GM12878 (cell line): Measurements from ENCODE around the gene RNF34. TPM values are rescaled to one million over a fixed set of nuclear protein-coding genes. Genes with fewer than 3 reads are reported as not detected.

Experiments
- ATAC-seq: fragments of 200-7000 bp; cut with Tn5 transposase; 3 replicates; pipeline ENCODE4 v1.9.1; 2020; ENCODE audit warnings: mild to moderate bottlenecking, moderate library complexity
- BruUV-seq: library from RNA; stranded (reverse); fragments of 400-500 nt; replicated peaks from 2 replicates; lab custom pipeline; 2021; lab: Mats Ljungman, UMichigan
- CTCF ChIA-PET: fragments of 300-600 bp; sonication (Branson Sonifier 250); formaldehyde crosslinking; extraction: SDS; loops from one replicate; lab custom pipeline; 2021; ENCODE audit warnings: inconsistent platforms; lab: Yijun Ruan, JAX
- POLR2A ChIA-PET: fragments of 350-600 bp; formaldehyde crosslinking; extraction: SDS; loops from one replicate; lab custom pipeline; 2021; ENCODE audit warnings: inconsistent platforms; lab: Charles Lee
- RAD21 ChIA-PET: fragments of 300-600 bp; sonication (Branson Sonifier 250); formaldehyde crosslinking; loops from one replicate; lab custom pipeline; 2023; ENCODE audit warnings: antibody characterized with exemption; ENCODE audit not compliant: unreplicated experiment; lab: Charles Lee
- SMC1A ChIA-PET: fragments of 300-600 bp; sonication (Branson Sonifier 250); formaldehyde crosslinking; loops from one replicate; lab custom pipeline; 2023; ENCODE audit not compliant: unreplicated experiment, uncharacterized antibody; lab: Charles Lee
- DNase-seq: peaks from one replicate; pipeline ENCODE4 v3.0.0-alpha.2; 2011; ENCODE audit warnings: low read depth, low spot score
- FAIRE-seq: peaks from 3 replicates; lab custom pipeline; 2011; peaks lifted over from hg19 to GRCh38; lab: Jason Lieb, UNC
- H2AFZ ChIP-seq: 2 replicates; pipeline ENCODE4 v1.6.0; 2011; ENCODE audit warnings: low read depth, low read length, control low read depth; ENCODE audit not compliant: control insufficient read depth
- H3K27ac ChIP-seq: 2 replicates; pipeline ENCODE4 v1.5.1; 2011; ENCODE audit warnings: control low read depth; ENCODE audit not compliant: control insufficient read depth, insufficient read depth
- H3K27me3 ChIP-seq, 2 experiments: replicated peaks in 1 of 2; 2 replicates each; pipeline versions ENCODE4 v1.6.0 to v1.6.1; 2011; ENCODE audit warnings: low read length in 1 of 2; ENCODE audit not compliant: control insufficient read depth in 2 of 2, insufficient read depth in 2 of 2
- H3K36me3 ChIP-seq, 2 experiments: 2 replicates each; pipeline ENCODE4 v1.5.1; 2011; ENCODE audit warnings: low read length in 1 of 2; ENCODE audit not compliant: control insufficient read depth in 2 of 2, insufficient read depth in 2 of 2
- H3K4me1 ChIP-seq: 2 replicates; pipeline ENCODE4 v1.6.1; 2011; ENCODE audit warnings: mild to moderate bottlenecking, low read length, moderate library complexity, mixed read lengths; ENCODE audit not compliant: control insufficient read depth, insufficient read depth
- H3K4me2 ChIP-seq: 2 replicates; pipeline ENCODE4 v1.6.0; 2011; ENCODE audit warnings: control low read depth; ENCODE audit not compliant: control insufficient read depth, insufficient read depth
- H3K4me3 ChIP-seq: fragments of 200-600 bp; sonication (generic); 2 replicates; pipeline ENCODE4 v1.5.1; 2016
- H3K79me2 ChIP-seq: 2 replicates; pipeline ENCODE4 v1.6.0; 2011; ENCODE audit warnings: low read length; ENCODE audit not compliant: control insufficient read depth, insufficient read depth
- H3K9ac ChIP-seq: 2 replicates; pipeline ENCODE4 v1.8.0; 2011; ENCODE audit warnings: low read length, control low read depth, mixed read lengths; ENCODE audit not compliant: control insufficient read depth, insufficient read depth
- H3K9me3 ChIP-seq: replicated peaks from 3 replicates; pipeline ENCODE4 v1.5.1; 2011; ENCODE audit warnings: mild to moderate bottlenecking, low read length; ENCODE audit not compliant: control insufficient read depth, insufficient read depth
- H4K20me1 ChIP-seq: 2 replicates; pipeline ENCODE4 v1.6.0; 2011; ENCODE audit not compliant: control insufficient read depth, insufficient read depth
- EED ChIP-seq: sonication (generic); IDR thresholded peaks from 2 replicates; pipeline ENCODE4 v1.6.1; 2016; ENCODE audit warnings: antibody characterized with exemption, low read depth
- IRF4 ChIP-seq: IDR thresholded peaks from 2 replicates; pipeline ENCODE4 v1.6.1; 2011; ENCODE audit warnings: low read depth, low read length
- MEF2B ChIP-seq: fragments of 450-650 bp; IDR thresholded peaks from 2 replicates; pipeline ENCODE4 v1.6.1; 2018; ENCODE audit warnings: mild to moderate bottlenecking, moderate library complexity; ENCODE audit not compliant: partially characterized antibody, poor library complexity, severe bottlenecking
- PML ChIP-seq: IDR thresholded peaks from 2 replicates; pipeline ENCODE4 v1.6.1; 2012; ENCODE audit warnings: low read length, inconsistent platforms
- RBBP5 ChIP-seq: fragments of 200-600 bp; sonication (generic); conservative IDR thresholded peaks from 2 replicates; pipeline ENCODE4 v1.6.1; 2016
- SMARCA5 ChIP-seq: fragments of 450-650 bp; IDR thresholded peaks from 2 replicates; pipeline ENCODE4 v1.6.1; 2017; ENCODE audit warnings: mild to moderate bottlenecking
- SRF ChIP-seq, 2 experiments: IDR thresholded peaks; 2 replicates each; pipeline ENCODE4 v1.6.1; 2011; ENCODE audit warnings: low read depth in 2 of 2, low read length in 2 of 2, mild to moderate bottlenecking in 1 of 2, moderate library complexity in 1 of 2
- ZNF622 ChIP-seq: fragments of 450-650 bp; IDR thresholded peaks from 2 replicates; pipeline ENCODE4 v1.6.1; 2017; ENCODE audit warnings: mild to moderate bottlenecking, inconsistent platforms
- ZZZ3 ChIP-seq: IDR thresholded peaks from 2 replicates; pipeline ENCODE4 v1.6.1; 2011; ENCODE audit warnings: low read depth; ENCODE audit not compliant: control insufficient read depth, insufficient read length
- WGBS: methylation state at CpG from one replicate; pipeline ENCODE4 v1.1.6; 2016; ENCODE audit warnings: low lambda C conversion rate; ENCODE audit not compliant: insufficient replicate concordance, insufficient coverage; ENCODE audit errors: missing lambda C conversion rate; 5-methylcytosine and 5-hydroxymethylcytosine counted together
- in situ Hi-C: fragments of 300-500 bp; cut with MboI; formaldehyde crosslinking; loops from 9 replicates; pipeline ENCODE4 v1.14.3; 2018; ENCODE audit warnings: mixed read lengths
- intact Hi-C: fragments of 100-400 bp; cut with micrococcal nuclease; formaldehyde crosslinking; loops from one replicate; pipeline ENCODE4 v1.14.2; 2022; ENCODE audit not compliant: unreplicated experiment
- polyA plus RNA-seq, 11 experiments: library from polyadenylated mRNA; depleted of rRNA in 4 of 11; unstranded in 6 of 11; stranded (reverse) in 5 of 11; fragments of >200 nt; fragmentation: Nextera tagmentation in 4 of 11; fragmentation: Illumina TruSeq in 1 of 11; extraction: Ambion mirVana in 4 of 11; extraction: Trizol in 1 of 11; gene quantifications; 1 replicate in 1 of 11; 2 replicates in 10 of 11; pipeline versions ENCODE4 v1.2.1 to v1.2.3, GENCODE V29; 2011 to 2016; ENCODE audit warnings: inconsistent platforms in 2 of 11, missing spikeins in 2 of 11, low read depth in 1 of 11
- total RNA-seq, 4 experiments: library from RNA; depleted of rRNA in 3 of 4; stranded (reverse); fragments of >200 nt in 3 of 4; fragmentation: Illumina TruSeq in 1 of 4; extraction: Trizol in 1 of 4; gene quantifications; 2 replicates each; pipeline versions ENCODE4 v1.2.1 to v1.2.3, GENCODE V29; 2013 to 2021
- TF ChIP-seq, protein P1 (sequence below): fragments of 450-650 bp; formaldehyde crosslinking; IDR thresholded peaks from 2 replicates; pipeline ENCODE4 v1.4.0; 2022; ENCODE audit warnings: mild to moderate bottlenecking, moderate library complexity
- TF ChIP-seq, protein P2 (sequence below): fragments of 450-650 bp; IDR thresholded peaks from 2 replicates; pipeline ENCODE4 v1.6.1; 2014; ENCODE audit warnings: mild to moderate bottlenecking

RNF34 gene
- total and polyA plus RNA-seq, 10 of the 15 experiments (the other 5 are each of a cell fraction or from before 2014, with no cell fraction given) = 63.6 to 199 (median 115) TPM

GRCh38 chr12:121444842-121445202, 44.9 kb downstream of the RNF34 start:
- FAIRE-seq (no peak), DNase-seq (no peak), ATAC-seq (no peak)
- TF ChIP-seq MEF2B (no peak), ZZZ3 (no peak), ZNF622 (no peak), EED (no peak), RBBP5 (no peak), IRF4 (no peak), SRF (IDR thresholded peaks at IDR 0.05; ENCODE audit: low read depth in 2 of 2, low read length in 2 of 2) (no peak), SMARCA5 (no peak), PML (no peak)
- TF ChIP-seq, protein P1, sequence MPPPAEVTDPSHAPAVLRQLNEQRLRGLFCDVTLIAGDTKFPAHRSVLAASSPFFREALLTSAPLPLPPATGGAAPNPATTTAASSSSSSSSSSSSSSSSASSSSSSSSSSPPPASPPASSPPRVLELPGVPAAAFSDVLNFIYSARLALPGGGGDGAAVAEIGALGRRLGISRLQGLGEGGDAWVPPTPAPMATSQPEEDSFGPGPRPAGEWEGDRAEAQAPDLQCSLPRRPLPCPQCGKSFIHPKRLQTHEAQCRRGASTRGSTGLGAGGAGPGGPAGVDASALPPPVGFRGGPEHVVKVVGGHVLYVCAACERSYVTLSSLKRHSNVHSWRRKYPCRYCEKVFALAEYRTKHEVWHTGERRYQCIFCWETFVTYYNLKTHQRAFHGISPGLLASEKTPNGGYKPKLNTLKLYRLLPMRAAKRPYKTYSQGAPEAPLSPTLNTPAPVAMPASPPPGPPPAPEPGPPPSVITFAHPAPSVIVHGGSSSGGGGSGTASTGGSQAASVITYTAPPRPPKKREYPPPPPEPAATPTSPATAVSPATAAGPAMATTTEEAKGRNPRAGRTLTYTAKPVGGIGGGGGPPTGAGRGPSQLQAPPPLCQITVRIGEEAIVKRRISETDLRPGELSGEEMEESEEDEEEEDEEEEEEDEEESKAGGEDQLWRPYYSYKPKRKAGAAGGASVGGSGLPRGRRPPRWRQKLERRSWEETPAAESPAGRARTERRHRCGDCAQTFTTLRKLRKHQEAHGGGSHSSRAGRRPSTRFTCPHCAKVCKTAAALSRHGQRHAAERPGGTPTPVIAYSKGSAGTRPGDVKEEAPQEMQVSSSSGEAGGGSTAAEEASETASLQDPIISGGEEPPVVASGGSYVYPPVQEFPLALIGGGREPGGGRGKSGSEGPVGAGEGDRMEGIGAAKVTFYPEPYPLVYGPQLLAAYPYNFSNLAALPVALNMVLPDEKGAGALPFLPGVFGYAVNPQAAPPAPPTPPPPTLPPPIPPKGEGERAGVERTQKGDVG (CRISPR knock-in tag) = no peak
- TF ChIP-seq, protein P2, sequence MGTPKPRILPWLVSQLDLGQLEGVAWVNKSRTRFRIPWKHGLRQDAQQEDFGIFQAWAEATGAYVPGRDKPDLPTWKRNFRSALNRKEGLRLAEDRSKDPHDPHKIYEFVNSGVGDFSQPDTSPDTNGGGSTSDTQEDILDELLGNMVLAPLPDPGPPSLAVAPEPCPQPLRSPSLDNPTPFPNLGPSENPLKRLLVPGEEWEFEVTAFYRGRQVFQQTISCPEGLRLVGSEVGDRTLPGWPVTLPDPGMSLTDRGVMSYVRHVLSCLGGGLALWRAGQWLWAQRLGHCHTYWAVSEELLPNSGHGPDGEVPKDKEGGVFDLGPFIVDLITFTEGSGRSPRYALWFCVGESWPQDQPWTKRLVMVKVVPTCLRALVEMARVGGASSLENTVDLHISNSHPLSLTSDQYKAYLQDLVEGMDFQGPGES = no peak
- SMC1A ChIA-PET = interaction anchor here (0.6 to 0.9 kb wide), 4 partner anchors 25 to 109 kb away, joined by 3 read pairs; partner anchors contain the start of gene RNF34
- peaks cover 3% of the 10 kb centered on the region; the same call in 1 of the 2 replicates for H4K20me1 ChIP-seq
- H3K4me2 ChIP-seq = no peak overlapping the region
- intact Hi-C loops (no loop called here), in situ Hi-C loops (loop anchor here (25.0 kb wide), 1 partner anchor 108 kb away; no protein-coding TSS in a partner anchor)
- CTCF ChIA-PET = interaction anchor here (0.7 to 6.3 kb wide), 7 partner anchors 15 to 384 kb away, joined by 3 to 90 read pairs (median 3); no protein-coding TSS in a partner anchor
- H2AFZ ChIP-seq = no peak overlapping the region
- WGBS = 98% methylated on average over 4 of the region's 4 CpGs
- no peak overlapping the region for H3K27ac ChIP-seq
- no TSS peak for BruUV-seq
- H3K9ac ChIP-seq = no peak overlapping the region
- no peaks in the 10 kb centered on the region for H3K4me1 ChIP-seq
- H3K36me3 ChIP-seq = peaks cover 33 to 58% of the 10 kb centered on the region in 2 experiments
- H3K9me3 ChIP-seq = no peaks in the 10 kb centered on the region
- no peak overlapping the region for H3K4me3 ChIP-seq
- RAD21 ChIA-PET = interaction anchor here (2.4 kb wide), 1 partner anchor 110 kb away, joined by 21 read pairs; no protein-coding TSS in a partner anchor
- no peaks in the 10 kb centered on the region for H3K27me3 ChIP-seq
- no peaks in the 10 kb centered on the region; the same call in 1 of the 2 replicates for H3K79me2 ChIP-seq
- POLR2A ChIA-PET = no interaction called here
